ENCODE measurements around the gene SRGAP3.

Gene SRGAP3

GRCh38 chr3:9037144-9037711, 212.2 kb downstream of the SRGAP3 start:
- no peak for DNase-seq

GRCh38 chr3:9036404-9037131, 212.9 kb downstream of the SRGAP3 start:
- peak; percentile 11 for DNase-seq

GRCh38 chr3:9035961-9036360, 213.5 kb downstream of the SRGAP3 start:
- no peak for DNase-seq

- no peak for DNase-seq
These were observed 214.0 kb downstream of the SRGAP3 start for GRCh38 chr3:9035473-9035872.

- DNase-seq: no peak
These were observed 215.6 kb downstream of the SRGAP3 start for GRCh38 chr3:9033867-9034266.

- DNase-seq: no peak
These were observed 217.1 kb downstream of the SRGAP3 start for GRCh38 chr3:9032231-9032777.

- DNase-seq: no peak
These were observed 219.4 kb downstream of the SRGAP3 start for GRCh38 chr3:9030034-9030433.

GRCh38 chr3:9028134-9028533, 221.3 kb downstream of the SRGAP3 start:
- peak; percentile 90 for DNase-seq

- DNase-seq: no peak
These were observed 223.0 kb downstream of the SRGAP3 start for GRCh38 chr3:9026320-9027045.

- no peak for DNase-seq
These were observed 225.1 kb downstream of the SRGAP3 start for GRCh38 chr3:9024341-9024740.

- DNase-seq: no peak
These were observed 226.2 kb downstream of the SRGAP3 start for GRCh38 chr3:9023226-9023590.

GRCh38 chr3:9022305-9023225, 226.9 kb downstream of the SRGAP3 start:
- DNase-seq: no peak

GRCh38 chr3:9021271-9022009, 228.0 kb downstream of the SRGAP3 start:
- DNase-seq: no peak

GRCh38 chr3:9020426-9020825, 229.0 kb downstream of the SRGAP3 start:
- DNase-seq: no peak

- DNase-seq: no peak
These were observed 230.0 kb downstream of the SRGAP3 start for GRCh38 chr3:9019259-9019961.

- DNase-seq: no peak
These were observed 234.2 kb downstream of the SRGAP3 start for GRCh38 chr3:9015250-9015649.

GRCh38 chr3:9013782-9014563, 235.5 kb downstream of the SRGAP3 start:
- DNase-seq: no peak

GRCh38 chr3:9012521-9012920, 236.9 kb downstream of the SRGAP3 start:
- no peak for DNase-seq

- no peak for DNase-seq
These were observed 239.4 kb downstream of the SRGAP3 start for GRCh38 chr3:9009976-9010545.
